Spleen (tissue), 7 donors: ENCODE data around the gene PKHD1.

ENCODE experiments used
- POLR2A ChIP-seq, 3 donors: fragments of 450-650 bp; IDR thresholded peaks; one replicate each; pipeline ENCODE4 v1.5.1; 2017; ENCODE audit warnings: antibody characterized with exemption in 3 of 3, mild to moderate bottlenecking in 1 of 3
- POLR2AphosphoS5 ChIP-seq, 3 donors: sonication (generic); formaldehyde crosslinking; IDR thresholded peaks; one replicate each; pipeline ENCODE4 v1.5.1; 2017; ENCODE audit warnings: antibody characterized with exemption in 3 of 3
- TF ChIP-seq, protein P1 (sequence below), 11 experiments: fragments of 200-600 bp in 7 of 11; fragments of 450-650 bp in 4 of 11; sonication (generic) in 4 of 11; IDR thresholded peaks in 8 of 11; conservative IDR thresholded peaks in 3 of 11; 1 replicate in 7 of 11; 2 replicates in 4 of 11; pipeline versions ENCODE4 v1.4.0 to v1.8.0; 2016 to 2021; ENCODE audit warnings: antibody characterized with exemption in 11 of 11, inconsistent platforms in 4 of 11, mild to moderate bottlenecking in 1 of 11
- donor health status: DM: no; HTN: no; CAD: no; lungs with moderate emphysema.
- donor health status: DM: no; HTN: no; CAD: no.
- donor health status: DM: no; HTN: no; CAD: no.

DNA sequence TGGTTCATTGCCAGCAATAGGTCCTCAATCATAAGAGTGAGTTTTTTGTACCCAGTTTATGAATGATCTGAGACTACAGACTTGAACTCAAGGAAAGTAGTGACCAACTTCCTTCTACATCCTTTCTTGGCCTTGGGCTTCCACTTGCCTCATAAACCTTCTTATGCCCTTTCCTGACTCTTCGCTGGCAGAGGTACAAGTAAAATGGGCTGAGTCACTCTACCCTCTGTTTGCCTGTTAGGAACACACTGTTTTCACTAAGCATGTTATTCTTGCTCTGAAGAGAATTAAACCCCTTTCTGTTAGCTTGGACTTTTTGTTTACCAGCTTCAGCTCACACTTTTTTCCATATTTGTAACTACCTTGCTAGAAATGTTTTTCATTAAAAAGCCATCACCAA, 74.4 kb downstream of the PKHD1 start:
- TF ChIP-seq, protein P1, sequence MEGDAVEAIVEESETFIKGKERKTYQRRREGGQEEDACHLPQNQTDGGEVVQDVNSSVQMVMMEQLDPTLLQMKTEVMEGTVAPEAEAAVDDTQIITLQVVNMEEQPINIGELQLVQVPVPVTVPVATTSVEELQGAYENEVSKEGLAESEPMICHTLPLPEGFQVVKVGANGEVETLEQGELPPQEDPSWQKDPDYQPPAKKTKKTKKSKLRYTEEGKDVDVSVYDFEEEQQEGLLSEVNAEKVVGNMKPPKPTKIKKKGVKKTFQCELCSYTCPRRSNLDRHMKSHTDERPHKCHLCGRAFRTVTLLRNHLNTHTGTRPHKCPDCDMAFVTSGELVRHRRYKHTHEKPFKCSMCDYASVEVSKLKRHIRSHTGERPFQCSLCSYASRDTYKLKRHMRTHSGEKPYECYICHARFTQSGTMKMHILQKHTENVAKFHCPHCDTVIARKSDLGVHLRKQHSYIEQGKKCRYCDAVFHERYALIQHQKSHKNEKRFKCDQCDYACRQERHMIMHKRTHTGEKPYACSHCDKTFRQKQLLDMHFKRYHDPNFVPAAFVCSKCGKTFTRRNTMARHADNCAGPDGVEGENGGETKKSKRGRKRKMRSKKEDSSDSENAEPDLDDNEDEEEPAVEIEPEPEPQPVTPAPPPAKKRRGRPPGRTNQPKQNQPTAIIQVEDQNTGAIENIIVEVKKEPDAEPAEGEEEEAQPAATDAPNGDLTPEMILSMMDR (IDR thresholded peaks at IDR 0.05 in 8 of 11, conservative IDR thresholded peaks at IDR 0.05 in 3 of 11) = no peak
- TF ChIP-seq POLR2A (IDR thresholded peaks at IDR 0.05) (no peak), POLR2AphosphoS5 (IDR thresholded peaks at IDR 0.05) (no peak)
